NCI-H748 treated with DMSO at 0.1 percent for 48 hours (cell line): Measurements from ENCODE around the gene SLC4A8.

Experiments
- DNase-seq: peaks from one replicate; lab custom pipeline; 2025; lab: John Stamatoyannopoulos, UW

SLC4A8 gene

DNA sequence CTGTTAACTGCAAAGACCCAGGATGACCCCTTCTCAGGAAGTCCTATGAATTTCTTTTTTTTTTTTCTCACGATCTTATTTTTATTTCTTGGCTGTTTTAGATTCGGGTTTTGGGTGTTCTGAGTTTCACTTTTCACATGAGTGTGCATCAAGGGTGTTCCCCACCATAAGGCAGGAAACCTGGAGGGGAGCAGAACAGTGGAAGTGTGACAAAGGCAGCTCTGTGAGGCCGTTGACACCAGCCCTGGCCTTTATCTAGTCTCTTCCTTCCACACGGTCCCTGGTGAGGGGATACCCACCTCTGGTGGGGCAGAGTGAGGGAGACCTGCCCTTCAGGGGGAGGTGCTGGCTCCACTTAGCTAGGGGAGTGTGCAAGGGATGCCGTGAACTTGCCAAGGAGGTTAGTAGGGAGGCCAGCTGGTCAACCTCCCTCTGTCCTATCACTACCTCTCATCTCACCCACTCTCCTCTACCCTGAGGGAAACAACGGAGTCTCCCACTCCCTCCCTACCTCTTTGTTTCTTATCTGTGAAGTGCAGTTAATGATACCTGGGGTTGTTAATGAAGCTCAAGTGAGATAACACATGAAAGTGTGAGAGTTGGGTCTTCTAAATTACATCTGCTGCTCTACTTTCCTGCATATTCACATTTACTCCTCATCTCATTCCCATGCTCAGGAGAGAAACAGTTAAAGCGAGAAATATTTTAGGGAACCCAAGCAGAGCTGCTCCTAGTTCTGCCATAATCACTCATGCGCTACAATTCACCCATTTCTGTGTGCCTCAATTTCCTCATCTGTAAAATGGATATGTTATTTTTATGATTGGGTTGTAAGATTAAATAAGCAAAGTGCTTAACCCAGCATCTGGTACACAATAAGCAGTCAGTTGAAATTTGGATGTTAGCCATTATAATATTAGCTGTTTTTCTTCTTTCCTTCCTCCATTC, 29.1 kb upstream of the SLC4A8 start:
- DNase-seq, result no peak

- no peak for DNase-seq
Measured at GRCh38 chr12:51397670-51398069, 27.0 kb upstream of the SLC4A8 start.

DNA sequence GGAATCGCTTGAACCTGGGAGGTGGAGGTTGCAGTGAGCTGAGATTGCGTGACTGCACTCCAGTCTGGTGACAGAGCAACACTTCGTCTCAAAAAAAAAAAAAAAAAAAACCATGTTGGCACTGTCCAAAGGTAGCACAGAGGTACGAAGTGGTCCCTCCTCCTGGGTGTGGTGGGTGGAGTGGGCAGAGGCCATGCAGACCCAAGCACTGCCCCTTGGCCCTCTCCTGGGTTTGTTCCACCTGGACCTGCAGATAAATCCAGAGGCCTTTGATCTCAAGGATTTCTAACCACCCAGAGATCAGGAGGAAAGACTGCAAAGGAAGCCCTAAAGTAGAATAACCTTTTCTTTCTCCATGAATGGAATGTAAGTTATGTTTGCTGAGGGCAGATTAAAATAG, 24.7 kb upstream of the SLC4A8 start:
- no peak for DNase-seq

- DNase-seq, result no peak
Measured at GRCh38 chr12:51401020-51401419, 23.6 kb upstream of the SLC4A8 start.

DNA sequence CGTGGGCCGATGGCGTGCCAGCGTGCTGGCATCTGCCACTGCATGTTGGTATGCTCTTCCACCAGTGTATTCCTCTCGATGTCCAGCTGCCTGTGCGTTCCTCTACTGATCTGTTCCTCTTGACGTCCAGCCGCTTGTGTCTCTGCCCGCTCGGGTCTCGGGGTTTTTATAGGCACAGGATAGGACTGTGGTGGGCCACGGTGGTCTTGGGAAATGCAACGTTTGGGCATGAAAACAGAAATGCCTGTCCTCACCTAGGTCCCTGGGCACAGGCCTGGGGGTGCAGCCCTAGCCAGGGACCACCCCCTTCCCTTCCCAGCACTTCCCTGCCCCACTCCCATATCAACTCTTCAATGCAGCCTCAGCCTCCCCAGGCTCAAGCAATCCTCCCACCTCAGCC, 23.1 kb upstream of the SLC4A8 start:
- DNase-seq, result no peak

DNA sequence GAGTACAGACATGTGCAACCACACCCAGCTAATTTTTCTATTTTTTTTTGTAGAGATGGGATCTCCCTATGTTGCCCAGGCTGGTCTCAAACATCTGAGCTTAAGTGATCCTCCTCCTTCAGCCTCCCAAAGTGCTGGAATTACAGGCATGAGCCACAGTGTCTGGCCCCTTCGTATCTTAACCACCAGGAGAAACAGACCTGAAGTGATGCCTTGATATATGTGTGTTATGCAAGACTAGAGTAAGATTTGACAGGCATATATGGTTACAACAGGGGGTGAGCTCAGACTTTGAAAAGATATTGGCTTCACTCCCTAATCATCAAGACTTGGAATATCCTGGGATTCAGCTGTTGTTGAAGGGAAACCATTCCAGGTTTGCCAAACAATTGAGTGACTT, 22.7 kb upstream of the SLC4A8 start:
- no peak for DNase-seq

- no peak for DNase-seq
Measured at GRCh38 chr12:51403159-51403558, 21.5 kb upstream of the SLC4A8 start.

GRCh38 chr12:51403681-51404136, 20.9 kb upstream of the SLC4A8 start:
- DNase-seq, result no peak

DNA sequence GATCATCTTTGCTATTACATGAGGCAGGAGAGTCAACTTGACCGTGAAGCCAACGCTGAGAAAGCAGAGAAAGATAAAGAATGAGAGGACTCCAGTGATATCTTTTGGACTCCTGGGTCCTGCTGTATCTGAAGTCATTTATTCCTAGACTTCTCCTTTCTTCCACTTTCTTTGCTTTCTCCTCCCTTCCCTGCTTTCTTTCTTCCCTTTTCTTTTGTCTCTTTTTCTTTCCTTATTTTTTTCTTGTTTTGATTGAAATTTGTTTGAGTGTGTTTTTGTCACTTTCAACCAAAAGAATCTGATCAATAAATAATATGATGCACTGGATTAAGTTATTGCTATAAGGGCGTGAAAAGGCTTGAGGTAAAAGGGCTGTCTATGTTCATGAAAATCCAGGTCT, 20.0 kb upstream of the SLC4A8 start:
- no peak for DNase-seq

DNA sequence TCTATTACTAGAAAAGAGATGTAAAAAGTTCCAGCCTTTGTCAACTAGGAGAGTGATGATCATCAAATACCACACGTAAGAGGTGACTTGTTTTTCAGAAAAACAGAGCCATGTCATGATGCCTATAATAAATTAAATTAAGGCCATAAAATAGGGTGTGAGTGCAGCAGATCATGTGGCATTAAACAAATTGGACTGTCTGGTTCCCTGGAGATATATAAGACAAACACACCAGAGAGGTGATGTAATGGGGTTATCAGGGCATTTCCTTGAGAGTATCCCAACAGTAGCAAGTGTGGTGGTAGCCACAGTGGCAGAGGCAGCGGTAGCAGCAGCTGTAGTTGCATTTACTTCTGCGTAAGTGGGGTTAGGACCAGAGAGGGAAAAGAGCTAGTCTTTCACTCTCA, 18.8 kb upstream of the SLC4A8 start:
- DNase-seq, result peak; percentile 14

- no peak for DNase-seq
Measured at GRCh38 chr12:51406290-51406689, 18.3 kb upstream of the SLC4A8 start.

DNA sequence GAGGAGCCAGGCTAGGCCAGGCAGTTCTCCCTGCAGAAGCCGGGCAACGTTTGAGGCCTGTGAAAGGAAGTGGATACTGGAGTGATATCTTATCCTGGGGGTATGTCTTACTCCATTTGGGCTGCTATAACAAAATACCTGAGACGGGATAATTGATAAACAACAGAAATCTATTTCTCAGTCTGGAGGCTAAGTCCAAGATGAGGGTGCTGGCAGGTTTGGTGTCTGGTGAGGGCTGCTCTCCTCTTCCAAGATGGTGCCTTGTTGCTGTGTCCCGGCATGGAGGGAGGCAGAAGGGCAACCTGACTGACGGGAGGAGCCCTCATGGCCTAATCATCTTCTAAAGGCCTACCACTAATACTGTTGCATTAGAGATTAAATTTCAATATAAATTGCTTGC, 17.8 kb upstream of the SLC4A8 start:
- no peak for DNase-seq

GRCh38 chr12:51407604-51408003, 17.0 kb upstream of the SLC4A8 start:
- no peak for DNase-seq

- DNase-seq, result no peak
Measured at GRCh38 chr12:51409846-51410245, 14.8 kb upstream of the SLC4A8 start.

DNA sequence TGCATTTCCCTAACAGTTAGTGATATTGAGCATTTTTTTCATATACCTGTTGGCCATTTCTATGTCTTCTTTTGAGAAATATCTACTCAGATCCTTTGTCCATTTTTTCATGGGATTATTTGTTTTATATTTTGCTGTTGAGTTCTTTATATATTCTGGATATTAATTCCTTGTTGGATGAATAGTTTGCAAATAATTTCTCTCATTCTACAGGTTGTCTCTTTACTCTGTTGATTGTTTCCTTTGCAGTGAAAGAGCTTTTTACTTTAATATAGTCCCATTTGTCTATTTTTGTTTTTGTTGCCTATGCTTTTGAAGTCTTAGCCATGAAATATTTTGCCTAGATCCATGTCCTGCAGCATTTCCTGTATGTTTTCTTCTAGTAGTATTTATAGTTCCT, 11.5 kb upstream of the SLC4A8 start:
- no peak for DNase-seq

DNA sequence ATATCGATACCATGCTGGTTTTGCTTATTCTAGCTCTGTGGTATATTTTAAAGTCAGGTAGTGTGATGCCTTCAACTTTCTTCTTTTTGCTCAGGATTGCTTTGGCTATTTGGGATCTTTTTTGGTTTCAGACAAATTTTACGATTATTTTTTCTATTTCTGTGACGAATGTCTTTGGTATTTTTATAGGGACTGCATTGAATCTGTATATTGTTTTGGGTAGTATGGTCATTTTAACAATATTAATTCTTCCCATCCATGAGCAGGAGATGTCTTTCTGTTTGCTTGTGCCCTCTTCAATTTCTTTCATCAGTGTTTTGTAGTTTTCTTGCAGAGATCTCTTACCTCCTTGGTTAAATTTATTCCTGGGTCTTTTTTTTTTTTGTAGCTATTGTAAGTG, 10.8 kb upstream of the SLC4A8 start:
- no peak for DNase-seq

DNA sequence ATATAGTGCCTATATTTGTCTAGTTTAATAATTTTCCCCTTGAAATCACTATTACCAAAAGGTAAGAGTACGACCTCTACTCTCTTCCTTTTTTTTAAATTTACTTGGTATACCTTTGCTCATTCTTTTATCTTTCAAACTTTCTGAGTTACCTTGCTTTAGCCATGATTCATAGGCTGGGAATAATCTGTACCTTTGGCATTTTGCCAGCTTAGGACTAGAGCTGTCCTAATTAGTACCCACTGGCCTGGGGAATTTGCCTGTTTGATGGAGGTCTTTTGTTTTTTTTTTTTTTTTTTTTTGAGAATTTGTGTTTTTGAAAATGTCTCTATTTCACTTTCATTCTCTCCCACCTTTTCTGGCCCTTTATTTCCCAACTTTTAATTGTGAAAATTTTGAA, 8.7 kb upstream of the SLC4A8 start:
- DNase-seq, result no peak

- no peak for DNase-seq
Measured at GRCh38 chr12:51417826-51418225, 6.8 kb upstream of the SLC4A8 start.

- DNase-seq, result peak; percentile 80
Measured at GRCh38 chr12:51419425-51420193, 5.0 kb upstream of the SLC4A8 start.

DNA sequence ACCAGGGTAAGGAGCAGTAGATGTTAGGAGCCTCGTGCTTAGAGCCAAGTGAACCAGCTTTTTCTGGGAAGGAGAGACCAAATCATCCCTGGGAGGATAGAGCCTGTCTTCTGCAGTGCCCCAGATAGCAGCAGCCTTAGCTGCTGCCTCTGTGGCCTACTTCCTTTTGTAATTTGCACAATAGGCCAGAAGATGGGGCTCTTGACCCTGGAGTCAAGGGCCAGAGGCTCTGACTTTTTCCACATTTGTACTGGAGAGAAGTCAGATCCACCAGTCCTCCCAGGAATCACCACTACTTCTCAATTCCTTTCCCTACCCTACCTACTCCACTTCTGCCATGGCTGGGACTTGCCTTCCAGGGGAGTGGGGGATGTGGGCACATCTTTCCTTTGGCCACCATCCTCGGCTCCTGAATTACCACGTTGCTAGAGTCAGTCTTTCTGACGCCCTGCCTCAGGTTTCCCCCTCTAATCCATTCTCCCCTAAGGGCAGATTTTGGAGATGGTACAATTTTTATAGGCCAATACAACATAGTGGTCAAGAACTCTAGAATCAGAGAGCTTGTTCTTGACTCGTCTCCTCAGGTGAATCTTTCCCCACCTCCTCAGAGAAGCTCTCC, 3.3 kb upstream of the SLC4A8 start:
- peak; percentile 62 for DNase-seq

DNA sequence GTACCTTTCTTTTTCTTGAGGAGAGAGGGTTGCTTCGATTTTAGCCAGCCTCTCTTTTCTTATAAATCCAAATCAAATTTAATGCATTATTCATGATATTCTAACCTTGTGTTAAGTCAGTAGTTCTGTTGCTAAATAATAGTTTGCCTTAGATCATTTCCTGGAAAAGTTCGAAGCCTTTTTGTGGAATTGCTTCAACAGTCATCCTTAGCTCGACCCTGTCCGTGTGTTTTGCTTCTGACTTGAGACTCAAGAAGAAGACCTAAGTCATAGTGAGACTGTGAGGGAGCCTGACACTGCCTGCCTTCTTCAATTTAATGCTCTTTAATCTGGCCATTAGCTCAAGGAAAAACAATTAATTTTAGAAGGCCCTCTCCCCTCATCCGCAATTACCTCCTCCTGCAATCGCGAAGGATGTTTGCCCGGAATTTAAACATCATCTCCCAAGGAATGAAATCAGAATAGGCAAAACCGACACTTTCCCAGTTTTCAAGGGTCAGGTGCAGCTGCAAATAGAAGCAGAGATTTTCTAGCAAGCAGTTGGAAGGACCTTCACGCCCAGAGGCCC, 453 bp upstream of the SLC4A8 start:
- DNase-seq, result peak; percentile 61

- no peak for DNase-seq
Measured at GRCh38 chr12:51428256-51428655, 3.6 kb downstream of the SLC4A8 start.
